Stimulated activated CD8-positive, alpha-beta memory T cell treated with anti-CD3 and anti-CD28 coated beads, Interleukin-12 subunit alpha, Interleukin-12 subunit beta, amount 100 ng/mL, for 4 hours (primary cell): ENCODE measurements around the gene CCDC188.

ENCODE experiments used
- DNase-seq: peaks from one replicate; pipeline ENCODE4 v3.0.0-alpha.2; 2020; ENCODE audit warnings: low read depth

The CCDC188 gene

DNA sequence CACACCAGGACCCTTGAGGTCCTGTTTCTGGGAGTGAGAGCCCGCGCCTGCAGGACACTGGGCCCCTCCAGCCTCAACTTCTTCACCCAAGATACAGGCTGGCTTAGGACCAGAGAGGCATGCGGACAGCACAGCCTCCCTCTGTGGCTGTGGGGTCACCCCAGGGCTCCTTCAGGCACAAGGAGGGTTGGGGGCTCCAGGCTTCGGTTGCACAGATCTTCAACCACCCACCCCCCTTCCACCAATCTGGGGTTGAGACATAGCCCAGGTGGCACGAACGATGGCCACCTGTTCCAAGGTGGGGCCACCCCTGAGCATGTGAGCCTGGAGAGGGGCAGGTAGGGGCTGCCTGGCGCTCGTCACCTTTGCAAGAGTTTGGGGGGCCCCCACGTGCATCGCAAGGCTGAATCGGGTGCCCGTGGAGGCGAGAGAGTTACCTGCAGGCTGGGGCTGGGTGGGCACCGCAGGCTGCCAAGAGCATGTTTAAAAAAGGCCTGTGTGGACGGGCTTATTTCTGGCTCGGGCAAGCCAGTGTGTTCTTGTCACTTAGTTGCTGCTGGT is 18.1 kb downstream of the CCDC188 start:
- no peak for DNase-seq

DNA sequence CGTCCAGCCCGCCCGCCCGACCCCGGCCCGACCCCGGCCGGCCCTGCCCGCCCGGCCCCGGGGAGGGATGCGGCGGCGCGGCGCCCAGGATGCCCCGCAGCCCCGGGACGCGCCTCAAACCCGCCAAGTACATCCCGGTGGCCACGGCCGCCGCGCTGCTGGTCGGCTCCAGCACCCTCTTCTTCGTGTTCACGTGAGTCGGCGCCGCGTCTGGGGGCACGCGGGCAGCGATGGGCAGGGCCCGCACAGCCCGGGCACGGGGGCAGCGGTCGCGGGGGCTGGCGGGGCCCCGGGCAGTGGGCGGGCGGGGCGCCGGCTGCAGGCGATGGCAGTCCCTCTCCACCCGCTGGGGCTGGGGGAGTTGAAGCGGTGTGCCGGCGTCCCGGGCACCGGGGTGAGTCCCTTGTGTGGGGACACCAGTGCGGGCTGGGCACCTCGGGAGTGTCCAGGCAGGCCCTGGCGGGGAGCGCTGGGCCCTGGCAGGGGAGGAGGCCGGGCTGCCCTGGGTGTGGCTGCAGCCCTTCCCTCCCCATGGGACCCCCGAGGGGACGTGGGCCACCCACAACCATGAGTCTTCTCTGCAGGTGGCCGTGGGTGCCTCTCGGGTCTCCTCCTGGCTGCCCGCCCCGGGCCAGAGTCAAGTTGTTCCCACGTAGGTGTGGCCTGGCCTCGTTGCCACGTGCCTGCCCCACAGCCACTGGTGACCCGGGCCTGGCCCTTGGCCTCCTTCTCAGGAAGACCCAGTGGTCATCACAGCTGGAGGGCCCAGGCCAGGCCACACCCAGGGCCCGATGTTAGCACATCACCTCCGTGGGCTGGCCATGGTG is 18.8 kb downstream of the CCDC188 start:
- no peak for DNase-seq

DNA sequence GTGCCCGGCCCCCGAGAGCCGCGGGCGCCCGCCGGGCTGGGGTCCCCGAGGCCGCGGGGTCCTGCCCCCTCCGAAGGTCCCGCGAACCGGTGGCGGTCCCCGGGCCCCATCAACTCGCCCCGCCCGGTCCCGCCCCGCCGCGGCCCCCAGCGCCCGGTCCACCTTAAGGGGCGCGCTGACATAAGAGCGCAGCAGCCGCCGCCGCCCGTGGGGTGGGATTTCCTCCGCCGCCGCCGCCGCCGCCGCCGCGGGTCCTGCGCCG is 19.3 kb downstream of the CCDC188 start, which contains the start of gene ZDHHC8:
ZDHHC8 (plus strand) TSS at position 208 of the 262 bp plus-strand sequence. CDS start 144 bp downstream, outside the sequence.
- DNase-seq, result peak; percentile 38

DNA sequence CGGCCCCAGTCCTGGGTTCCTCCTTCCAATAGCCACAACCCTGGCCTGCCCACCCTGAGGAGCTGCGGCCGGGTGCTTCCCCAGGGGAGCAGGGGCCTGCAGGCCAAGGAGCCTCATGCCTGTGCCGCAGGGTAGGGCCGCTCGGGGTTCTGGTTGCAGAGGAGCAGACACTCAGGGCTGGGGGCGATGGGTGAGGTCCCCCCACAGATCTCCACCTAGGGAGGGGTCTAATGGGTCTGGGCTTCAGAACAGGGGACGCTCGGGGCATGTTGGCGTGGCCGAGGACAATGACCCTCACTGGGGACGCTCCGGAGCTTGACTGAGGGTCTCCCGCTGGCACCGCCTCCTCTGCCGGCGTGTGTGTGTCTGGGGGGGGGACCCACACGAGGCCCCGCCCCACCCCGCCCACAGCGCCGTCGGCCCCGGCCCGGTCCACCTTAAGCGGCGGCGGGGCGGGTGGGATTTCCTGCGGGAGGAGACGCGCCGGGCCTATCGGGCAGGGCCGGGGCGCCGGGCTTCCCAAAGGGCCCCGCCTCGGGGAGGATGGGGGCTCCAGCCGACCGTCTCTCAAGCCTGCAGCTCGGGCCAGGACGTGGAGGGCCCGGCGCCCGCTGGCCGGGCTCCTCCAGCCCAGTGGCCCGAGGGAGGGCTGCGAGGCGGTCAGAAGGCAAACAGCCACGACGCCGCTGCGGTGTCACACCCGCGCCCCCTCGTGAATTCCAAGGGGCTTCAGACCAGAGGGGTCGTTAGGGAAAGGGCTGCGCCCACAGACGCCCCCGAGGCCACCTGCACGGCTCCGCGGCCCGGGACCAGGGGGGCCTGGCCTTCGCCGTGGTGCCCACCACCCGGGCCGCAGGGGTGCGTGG is 19.9 kb downstream of the CCDC188 start:
- DNase-seq, result peak; percentile 72

DNA sequence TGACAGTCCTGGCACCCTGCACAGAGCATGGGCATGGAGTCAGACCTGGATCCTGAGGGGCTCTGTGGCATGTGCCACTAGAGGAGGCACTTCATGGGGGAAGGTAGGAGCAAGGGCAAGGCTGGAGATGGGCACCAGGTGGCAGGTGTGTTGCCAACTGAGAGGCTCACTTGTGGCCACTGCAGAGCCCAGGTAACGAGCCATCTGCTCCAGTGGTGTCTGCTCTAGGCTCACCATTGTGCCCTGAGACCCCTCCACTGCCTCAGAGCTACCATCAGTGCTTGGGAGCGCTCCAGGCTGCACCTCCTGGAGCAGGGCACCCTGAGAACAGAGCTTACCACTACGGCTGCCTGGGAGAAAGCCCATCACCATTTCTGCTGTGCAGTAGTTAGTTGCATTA is 20.5 kb downstream of the CCDC188 start:
- DNase-seq, result no peak

DNA sequence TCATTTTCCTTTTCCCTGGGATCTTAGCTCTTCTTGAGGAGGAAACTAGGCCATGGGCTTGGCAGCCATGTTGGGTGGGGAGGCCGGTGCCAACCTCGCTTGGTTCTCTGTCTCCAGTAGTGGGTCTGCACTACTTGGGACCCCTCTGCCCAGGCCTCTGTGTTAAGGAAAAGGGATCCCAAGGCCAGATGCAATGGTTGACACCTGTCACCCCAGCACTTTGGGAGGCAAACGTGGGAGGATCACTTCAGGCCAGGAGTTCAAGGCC is 21.2 kb downstream of the CCDC188 start:
- DNase-seq, result no peak

DNA sequence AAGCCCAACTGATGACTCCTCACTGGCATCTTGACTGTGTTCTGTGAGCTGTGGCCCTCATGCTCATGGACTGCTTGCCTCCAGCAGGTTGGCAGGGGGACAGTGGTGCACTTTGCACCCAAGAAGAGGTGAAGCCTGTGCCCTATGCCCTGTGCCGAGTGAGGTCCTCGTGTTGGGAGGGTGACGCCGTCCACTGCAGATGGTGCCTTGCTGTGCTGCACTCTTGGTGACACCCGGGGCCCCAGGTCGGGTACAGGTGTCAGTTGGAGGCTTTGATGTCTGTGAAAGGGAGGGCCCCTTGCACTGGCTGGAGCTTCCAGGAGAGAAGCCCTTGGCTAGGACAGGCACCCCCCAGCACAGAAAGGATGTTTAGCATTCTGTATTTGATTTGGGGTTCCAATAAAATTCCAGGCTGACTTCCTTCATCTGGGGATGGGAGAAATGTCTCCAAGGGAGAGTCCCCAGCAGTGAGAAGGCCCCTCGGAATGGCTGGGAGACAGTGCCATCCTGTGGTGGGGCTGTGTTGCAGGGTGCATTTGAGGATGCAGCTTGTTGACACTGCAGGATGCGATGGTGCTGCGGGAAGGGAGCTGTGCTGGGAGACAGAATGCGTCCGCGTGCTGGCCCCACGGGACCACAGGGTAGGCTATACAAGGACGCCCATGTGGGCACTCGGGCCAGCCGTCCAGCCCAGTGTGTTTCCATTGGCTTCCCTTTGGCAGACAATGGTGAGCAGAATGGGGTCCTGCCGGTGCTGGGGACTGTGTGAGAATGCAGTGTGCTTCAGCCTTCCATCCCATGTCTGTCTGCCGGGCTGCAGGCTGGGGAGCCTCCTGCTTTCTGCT is 21.7 kb downstream of the CCDC188 start:
- no peak for DNase-seq

DNA sequence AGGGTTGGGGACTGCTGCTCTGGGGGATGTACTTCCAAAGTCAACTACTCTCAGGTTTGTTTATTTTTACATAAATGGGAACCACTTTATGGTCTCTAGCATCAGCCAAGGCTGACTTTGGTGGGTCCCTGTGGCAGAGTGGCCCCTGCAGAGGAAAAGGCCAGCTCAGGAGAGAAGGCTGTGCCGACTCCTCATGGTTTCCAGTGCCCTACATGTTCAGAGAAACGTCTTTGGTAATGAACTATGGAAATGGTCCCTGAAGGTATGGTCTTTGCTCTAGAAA is 22.3 kb downstream of the CCDC188 start:
- DNase-seq, result no peak

DNA sequence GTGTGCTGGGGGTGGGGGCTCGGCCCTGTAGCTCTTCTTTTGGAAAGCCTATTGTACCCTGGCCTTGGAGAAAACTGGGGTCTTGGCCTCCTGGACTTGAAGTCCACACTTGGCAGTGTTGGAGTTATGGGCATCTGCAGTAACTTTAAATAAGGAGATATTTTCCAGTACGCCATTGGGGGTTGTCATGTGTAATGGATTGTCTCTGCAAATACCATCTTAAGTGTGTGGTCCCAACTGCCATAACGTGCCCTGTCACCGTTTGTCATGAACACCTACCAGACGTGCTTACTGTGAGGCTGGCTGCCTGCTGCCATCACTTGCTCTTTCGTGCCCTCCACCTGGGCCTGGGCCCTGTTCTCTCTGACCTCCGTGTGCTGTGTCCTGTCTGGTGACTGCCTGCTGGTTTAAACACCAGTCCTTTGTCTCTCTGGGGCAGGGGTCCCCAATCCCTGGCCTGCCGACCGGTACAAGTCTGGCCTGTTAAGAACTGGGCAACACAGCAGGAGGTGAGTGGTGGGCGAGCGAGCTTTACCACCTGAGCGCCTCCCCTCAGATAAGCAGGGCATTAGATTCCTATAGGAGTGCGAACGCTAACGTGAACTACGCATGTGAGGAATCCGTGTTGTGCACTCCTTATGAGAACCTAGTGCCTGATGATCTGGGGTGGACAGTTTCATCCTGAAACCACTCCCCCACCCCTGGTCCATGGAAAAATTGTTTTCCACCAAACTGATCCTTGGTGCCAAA is 22.8 kb downstream of the CCDC188 start:
- DNase-seq, result no peak

DNA sequence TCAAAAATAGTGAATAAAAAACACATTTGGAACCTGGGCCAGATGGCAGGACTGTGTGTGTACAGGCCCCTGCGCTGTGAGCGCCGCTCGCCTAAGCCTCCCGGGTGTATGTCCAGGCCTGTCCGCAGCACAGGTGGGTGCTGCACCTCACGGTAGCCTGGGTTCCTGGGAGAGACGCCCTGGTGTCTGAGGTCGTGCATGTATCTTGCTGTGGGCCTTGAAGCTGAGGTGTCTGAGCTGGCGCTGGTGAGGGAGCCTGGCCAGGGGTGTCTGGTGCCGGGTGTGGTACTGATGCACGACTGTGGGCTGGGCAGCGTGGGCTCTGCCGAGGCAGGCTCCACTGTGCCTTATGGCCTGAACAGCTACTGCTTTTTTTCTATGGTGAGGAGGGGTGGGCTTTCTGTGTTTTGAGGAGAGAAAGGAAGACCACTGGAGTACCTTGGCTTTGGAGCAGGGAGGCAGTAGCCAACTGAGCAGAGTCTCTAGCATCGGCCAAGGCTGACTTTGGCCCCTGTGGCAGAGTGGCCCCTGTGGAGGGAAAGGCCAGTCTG is 23.5 kb downstream of the CCDC188 start:
- no peak for DNase-seq

DNA sequence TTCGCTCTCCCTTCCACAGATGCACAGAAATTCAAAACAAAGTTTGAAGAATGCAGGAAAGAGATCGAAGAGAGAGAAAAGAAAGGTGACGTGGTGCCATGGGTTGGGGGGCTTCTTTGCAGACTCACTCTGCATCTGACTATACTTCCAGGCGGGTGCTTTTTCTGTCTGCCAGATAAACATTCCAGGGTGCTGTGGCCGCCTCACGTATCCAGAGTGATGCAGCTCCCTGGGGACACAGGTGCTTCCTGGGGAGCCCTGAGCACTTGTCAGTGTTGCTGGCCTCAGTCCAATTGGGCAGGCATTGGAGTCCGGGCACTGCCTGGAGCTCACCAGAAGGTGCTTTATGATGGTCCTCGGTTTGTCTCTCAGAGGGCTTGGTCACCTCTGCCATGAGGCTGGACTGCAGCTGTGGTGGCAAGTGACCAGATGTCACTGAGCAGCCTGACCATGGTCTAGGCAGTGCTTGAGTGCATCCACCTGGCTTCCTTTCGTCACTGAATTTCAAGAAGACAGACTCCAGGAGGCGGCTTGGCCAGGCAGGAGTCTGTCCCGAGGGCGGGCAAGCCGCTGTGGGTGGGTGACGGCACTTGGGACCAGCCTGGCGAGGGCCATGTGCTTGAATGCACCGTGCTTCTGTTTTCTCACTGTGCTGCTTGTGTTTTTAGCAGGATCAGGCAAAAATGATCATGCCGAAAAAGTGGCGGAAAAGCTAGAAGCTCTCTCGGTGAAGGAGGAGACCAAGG is 24.4 kb downstream of the CCDC188 start:
- no peak for DNase-seq

DNA sequence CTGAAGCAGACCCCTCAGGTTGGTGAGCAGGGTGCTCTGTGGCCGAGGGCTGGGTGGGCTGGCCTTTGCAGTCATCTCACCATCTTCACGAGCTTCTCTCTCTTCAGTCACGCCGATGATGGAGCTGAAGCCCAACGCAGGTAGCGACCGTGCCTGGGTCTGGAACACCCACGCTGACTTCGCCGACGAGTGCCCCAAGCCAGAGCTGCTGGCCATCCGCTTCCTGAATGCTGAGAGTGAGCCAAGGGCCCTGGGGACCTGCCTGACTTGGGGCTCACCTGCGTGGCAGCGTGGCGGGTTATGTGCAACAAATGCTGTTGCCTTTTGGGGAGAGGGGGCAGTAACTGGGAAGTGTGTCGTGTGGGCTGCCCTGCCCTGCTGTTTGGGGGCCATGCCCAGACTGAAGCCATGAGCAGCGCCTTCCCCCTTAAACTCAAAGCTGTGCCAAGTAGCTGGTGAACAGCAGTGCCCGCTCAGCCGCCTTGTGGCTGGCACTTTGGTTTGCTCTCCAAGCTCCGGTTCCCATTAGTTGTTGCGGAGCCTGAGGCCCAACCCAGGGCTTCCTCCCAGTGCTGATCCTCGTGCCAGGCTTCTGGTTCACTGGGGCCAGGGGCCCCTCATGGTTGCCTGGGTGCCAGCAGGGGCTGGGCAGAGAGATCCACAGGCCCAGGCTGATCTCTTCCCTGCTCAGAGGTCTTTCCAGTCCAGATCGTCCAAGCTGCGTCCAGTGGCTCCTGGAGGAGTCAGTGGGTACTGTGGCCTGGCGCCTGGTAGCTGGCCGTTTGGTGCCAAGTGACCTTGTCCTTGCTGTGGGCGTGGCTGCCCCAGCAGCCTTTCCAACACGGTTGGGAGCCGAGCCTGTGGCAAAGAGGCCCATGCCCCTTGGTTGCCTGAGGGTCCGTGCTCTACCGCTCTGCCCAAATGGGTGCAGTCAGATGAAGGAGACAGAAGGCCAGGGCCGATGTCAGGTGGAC is 25.4 kb downstream of the CCDC188 start:
- no peak for DNase-seq

DNA sequence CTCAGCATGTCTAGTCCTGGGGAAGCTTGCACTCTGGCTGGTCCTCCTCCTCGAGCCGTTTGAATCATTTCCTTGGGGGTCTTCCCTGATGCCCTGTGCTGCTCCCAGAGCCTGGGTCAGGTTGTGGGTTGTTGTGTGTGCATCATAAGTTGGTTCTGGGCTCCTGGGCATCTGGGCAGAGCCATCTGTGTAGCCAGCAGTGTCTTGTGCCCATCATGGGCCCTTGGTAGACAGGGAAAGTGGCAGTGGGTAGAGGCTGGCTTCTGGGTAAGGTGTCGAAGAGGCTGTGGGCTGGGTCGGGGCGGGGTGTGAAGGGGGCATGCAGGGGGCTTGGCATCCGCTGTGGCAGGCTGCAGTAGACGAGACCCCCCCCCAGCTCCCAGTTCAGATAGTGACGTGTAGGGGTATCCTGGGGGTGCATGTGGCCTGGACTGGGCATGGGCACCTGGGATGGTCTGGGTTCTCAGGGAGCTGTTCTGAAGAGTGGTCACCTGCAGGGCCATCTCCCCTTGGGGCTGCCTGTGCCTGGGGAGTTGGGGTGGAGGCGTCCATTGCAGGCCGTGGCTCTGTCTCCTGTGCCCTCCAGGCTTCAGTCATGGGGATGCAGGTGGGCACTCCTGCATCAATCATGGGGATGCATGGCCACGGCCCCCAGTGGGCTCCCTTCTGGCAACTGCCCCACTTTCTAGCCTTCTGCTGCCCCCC is 26.6 kb downstream of the CCDC188 start:
- DNase-seq, result no peak

DNA sequence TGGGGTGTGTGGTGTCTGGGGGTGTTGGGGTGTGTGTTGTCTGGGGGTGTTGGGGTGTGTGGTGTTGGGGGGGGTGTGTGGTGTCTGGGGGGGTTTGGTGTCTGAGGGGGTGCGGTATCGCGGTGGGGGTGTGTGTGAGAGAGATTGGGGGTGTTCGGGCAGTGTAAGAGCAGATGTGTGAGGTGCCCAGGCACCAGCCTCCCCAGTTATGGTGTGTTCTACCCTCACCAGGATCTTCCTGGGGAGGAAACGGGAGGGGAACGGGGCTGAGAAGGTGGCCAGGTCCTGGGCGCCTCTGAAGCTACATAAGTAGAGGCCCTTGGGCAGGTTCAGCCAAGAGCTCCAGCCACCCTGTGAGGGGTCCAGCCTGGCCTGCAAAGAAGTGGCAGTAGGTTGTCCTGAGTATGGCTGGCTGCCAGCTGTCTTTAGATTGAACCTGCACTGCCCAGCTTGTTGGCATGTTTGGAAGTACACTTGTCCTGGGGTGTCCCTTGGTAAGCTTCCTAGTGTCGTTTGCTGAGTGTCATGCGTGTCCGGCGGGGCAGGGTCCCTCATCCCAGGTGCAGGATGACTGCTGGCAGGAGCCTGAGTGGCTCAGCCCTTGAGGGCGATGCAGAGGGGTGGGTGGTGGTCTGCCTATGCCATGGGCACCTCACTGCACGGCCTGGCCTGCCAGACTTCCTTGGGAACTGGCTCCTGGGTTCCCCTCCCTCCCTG is 27.3 kb downstream of the CCDC188 start:
- DNase-seq, result no peak

DNA sequence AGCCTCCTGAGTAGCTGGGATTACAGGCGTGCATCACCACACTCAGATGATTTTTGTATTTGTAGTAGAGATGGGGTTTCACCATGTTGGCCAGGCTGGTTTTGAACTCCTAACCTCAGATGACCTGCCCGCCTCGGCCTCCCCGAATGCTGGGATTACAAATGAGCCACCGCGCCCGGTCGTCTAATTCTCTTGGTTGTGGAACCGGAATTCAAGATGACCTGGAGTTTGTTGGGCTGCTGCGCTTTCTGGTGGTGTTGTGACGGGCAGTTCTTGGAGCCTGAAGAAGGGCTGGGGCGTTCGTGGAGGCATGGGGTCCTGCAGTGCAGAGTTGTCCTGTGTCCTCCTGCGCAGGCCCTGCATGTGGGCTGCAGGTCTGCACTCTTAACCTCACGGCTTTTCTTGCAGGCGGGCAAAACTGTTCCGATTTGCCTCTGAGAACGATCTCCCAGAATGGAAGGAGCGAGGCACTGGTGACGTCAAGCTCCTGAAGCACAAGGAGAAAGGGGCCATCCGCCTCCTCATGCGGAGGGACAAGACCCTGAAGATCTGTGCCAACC is 28.9 kb downstream of the CCDC188 start:
- no peak for DNase-seq

DNA sequence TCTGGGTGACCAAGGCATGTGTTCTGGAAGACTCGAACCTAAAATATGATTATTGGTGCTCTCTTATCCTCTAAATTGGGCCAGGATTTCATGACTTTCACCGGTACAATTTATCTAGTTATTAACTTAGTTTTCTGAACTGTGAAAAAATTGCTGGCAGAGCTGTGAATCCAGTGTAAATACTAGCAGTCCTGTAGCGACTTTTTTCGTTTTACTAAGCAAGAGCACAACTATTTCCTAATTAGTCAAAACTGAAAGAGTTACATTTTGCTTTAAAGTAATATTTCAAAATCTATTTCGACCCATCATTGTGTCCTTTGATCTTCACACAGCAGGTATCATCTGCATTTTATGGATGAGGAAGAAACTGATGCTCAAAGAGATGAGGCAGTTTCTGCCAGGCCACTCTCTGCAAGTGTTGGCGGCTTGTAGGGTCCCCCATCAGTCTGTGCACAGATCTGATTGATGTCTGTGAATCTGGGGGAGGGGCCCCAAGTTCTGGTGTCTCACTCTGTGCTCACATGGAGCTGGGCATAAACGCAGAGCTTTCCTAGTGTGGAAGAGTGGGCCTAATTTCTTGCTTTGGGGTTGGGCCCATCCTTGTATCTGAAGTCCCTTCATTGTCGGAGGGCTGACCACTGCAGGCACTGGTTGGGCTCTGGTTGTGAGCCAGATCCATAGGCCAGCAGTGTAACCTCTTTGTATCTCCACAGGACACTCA is 32.4 kb downstream of the CCDC188 start:
- no peak for DNase-seq

DNA sequence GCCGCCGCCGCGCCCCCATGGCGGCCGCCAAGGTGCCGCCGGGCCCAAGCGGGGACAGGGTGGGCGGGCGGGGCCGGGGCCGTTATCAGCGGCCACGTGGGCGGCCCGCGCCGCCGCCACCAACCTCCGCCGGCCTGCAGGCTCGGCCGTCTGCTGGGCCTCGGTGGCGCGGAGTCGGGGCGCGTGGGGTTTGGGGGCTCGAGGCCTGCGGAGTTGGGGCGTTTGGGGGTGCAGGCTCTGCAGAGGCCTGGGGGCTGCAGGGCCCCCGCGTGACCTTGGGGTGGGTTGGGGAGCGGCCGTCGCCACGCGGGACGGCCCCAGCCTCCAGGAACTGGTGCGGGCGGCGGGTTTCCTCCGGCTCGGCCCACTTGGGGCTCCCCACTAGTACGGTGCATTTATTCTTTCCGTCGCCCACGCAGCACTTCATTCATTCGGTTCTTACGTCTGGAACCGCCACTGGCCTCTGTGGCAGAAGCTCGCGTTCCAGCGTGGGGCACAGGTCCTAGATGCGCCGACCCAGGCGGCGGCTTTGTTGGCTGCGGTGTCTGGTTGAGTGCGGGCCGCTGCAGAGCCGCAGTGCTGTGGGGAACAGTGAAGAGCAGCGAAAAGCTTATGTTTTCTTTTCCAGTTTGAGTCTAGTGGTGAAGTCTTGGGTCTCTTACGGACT is 33.1 kb downstream of the CCDC188 start:
- DNase-seq, result peak; percentile 60
